ENCODE data around the gene ITGB6. TPM values are rescaled to one million over a fixed set of nuclear protein-coding genes. Genes with fewer than 3 reads are reported as not detected.

Gene ITGB6
- total and polyA plus RNA-seq, 2 donors (not counting 3 experiments of a cell fraction or from before 2014, with no cell fraction given): 0.03 TPM; not detected in 1

DNA sequence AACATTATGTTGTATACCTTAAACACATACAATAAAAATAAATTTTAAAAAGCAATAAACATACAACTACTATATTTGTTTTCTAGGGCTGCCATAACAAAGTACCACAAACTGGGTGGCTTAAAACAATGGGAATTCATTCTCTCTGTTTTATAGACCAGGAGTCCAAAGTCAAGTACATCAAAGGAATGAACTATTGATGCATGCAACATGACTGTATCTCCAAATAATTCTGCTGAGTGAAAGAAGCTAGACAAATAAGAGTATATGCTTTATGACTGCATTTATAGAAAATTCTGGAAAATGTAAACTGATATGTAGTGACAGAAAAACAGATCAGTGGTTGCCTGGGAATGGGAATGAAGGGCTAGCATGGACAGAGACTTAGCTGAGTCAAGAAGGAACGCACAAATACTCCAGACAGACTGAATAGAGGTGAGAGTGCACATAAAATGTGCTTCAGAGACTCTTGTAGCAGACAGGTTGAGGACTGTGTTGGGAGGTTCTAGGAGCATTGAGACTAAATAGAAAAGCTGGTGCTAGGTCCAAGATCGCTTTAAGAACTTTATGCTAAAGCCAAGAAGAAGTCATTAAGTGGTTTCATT, 126.7 kb downstream of the ITGB6 start:
- no peak overlapping the region for H3K9ac ChIP-seq (replicated peaks; ENCODE audit: extremely low read depth, insufficient read depth, low read length)
- no peaks in the 10 kb centered on the region for H4K20me1 ChIP-seq (replicated peaks; ENCODE audit: control insufficient read depth, extremely low read depth, insufficient read depth, low read length)
- H3K36me3 ChIP-seq (ENCODE audit: control insufficient read depth in 2 of 2, extremely low read depth in 1 of 2, insufficient read depth in 2 of 2, low read length in 2 of 2): no peaks in the 10 kb centered on the region
- no peaks in the 10 kb centered on the region for H3K9me1 ChIP-seq (replicated peaks; ENCODE audit: control insufficient read depth, extremely low read depth, insufficient read depth, low read length)
- H3K4me1 ChIP-seq (ENCODE audit: control insufficient read depth, extremely low read depth, insufficient read depth, low read length): peaks cover 26% of the 10 kb centered on the region
- no peak for FAIRE-seq
- H3K4me2 ChIP-seq (ENCODE audit: insufficient read depth, low read length): no peak overlapping the region
- POLR2A ChIA-PET: no interaction called here
- no peak overlapping the region for H2AFZ ChIP-seq (ENCODE audit: low read depth, low read length)
- CTCF ChIA-PET: interaction anchor here (1.6 to 2.0 kb wide), 2 partner anchors 9 to 23 kb away, joined by 3 to 6 read pairs; no protein-coding TSS in a partner anchor
- no peak for TF ChIP-seq POLR2A (IDR thresholded peaks at IDR 0.05; ENCODE audit: low read depth, low read length)
- H3K79me2 ChIP-seq (ENCODE audit: control insufficient read depth, insufficient read depth, low read length): no peaks in the 10 kb centered on the region
- no TSS peak for BruUV-seq (replicated peaks)
- DNase-seq (ENCODE audit: low read depth, low spot score): no peak
- no peaks in the 10 kb centered on the region for H3K9me3 ChIP-seq (replicated peaks; ENCODE audit: control insufficient read depth, insufficient read depth, low read length)
- no peak overlapping the region for H3K4me3 ChIP-seq (replicated peaks in 1 of 3; ENCODE audit: insufficient read depth in 1 of 3, low read depth in 1 of 3, low read length in 3 of 3)
- H3K27me3 ChIP-seq (ENCODE audit: control insufficient read depth in 2 of 2, insufficient read depth in 2 of 2, low read length in 2 of 2): no peaks in the 10 kb centered on the region
- dilution Hi-C loops (cut with MboI; ENCODE audit: extremely low pct_ligation_motif_present, low sequenced_read_pairs) (no loop called here), intact Hi-C loops (cut with micrococcal nuclease) (no loop called here)
- H3K27ac ChIP-seq (ENCODE audit: insufficient read depth, low read depth, low read length): no peak overlapping the region

DNA sequence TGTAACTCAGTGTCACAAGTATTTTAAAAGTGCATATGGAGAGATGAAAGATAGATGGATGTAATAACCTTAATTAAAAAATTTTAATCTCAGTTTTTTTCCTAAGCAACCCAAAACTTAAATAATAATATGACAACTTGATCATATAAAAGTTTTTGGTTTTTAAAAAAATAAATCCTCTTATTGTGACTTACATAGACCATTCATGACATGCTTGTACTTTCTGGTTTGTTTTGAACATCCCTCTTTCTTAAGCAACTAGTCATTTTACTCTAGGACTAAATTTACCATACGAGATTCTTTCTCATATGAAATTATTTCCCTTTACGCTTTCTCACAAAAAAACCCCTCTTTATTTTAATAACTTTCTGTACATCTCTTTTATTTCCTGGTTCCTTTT, 131.2 kb downstream of the ITGB6 start:
- H2AFZ ChIP-seq (ENCODE audit: low read depth, low read length): no peak overlapping the region
- ChIA-PET CTCF (no interaction called here), POLR2A (no interaction called here)
- FAIRE-seq: no peak
- H3K79me2 ChIP-seq (ENCODE audit: control insufficient read depth, insufficient read depth, low read length): no peaks in the 10 kb centered on the region
- no peaks in the 10 kb centered on the region for H3K36me3 ChIP-seq (ENCODE audit: control insufficient read depth in 2 of 2, extremely low read depth in 1 of 2, insufficient read depth in 2 of 2, low read length in 2 of 2)
- no peaks in the 10 kb centered on the region for H3K27me3 ChIP-seq (ENCODE audit: control insufficient read depth in 2 of 2, insufficient read depth in 2 of 2, low read length in 2 of 2)
- intact Hi-C loops (cut with micrococcal nuclease): no loop called here
- no peaks in the 10 kb centered on the region for H3K9me3 ChIP-seq (replicated peaks; ENCODE audit: control insufficient read depth, insufficient read depth, low read length)
- no peak for TF ChIP-seq MYC (IDR thresholded peaks at IDR 0.05; ENCODE audit: low read depth, low read length)
- TF ChIP-seq, protein P1, sequence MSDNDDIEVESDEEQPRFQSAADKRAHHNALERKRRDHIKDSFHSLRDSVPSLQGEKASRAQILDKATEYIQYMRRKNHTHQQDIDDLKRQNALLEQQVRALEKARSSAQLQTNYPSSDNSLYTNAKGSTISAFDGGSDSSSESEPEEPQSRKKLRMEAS (IDR thresholded peaks at IDR 0.05; ENCODE audit: insufficient read depth, insufficient read length): no peak
- TF ChIP-seq POLR2A (IDR thresholded peaks at IDR 0.05; ENCODE audit: low read depth, low read length): no peak
- no peak for TF ChIP-seq EZH2 (IDR thresholded peaks at IDR 0.05; ENCODE audit: borderline replicate concordance, low read depth, low read length, severe bottlenecking)
- TF ChIP-seq, protein P2, sequence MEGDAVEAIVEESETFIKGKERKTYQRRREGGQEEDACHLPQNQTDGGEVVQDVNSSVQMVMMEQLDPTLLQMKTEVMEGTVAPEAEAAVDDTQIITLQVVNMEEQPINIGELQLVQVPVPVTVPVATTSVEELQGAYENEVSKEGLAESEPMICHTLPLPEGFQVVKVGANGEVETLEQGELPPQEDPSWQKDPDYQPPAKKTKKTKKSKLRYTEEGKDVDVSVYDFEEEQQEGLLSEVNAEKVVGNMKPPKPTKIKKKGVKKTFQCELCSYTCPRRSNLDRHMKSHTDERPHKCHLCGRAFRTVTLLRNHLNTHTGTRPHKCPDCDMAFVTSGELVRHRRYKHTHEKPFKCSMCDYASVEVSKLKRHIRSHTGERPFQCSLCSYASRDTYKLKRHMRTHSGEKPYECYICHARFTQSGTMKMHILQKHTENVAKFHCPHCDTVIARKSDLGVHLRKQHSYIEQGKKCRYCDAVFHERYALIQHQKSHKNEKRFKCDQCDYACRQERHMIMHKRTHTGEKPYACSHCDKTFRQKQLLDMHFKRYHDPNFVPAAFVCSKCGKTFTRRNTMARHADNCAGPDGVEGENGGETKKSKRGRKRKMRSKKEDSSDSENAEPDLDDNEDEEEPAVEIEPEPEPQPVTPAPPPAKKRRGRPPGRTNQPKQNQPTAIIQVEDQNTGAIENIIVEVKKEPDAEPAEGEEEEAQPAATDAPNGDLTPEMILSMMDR (IDR thresholded peaks at IDR 0.05; ENCODE audit: extremely low read depth in 1 of 2, insufficient read depth in 1 of 2, low read depth in 1 of 2, low read length in 2 of 2): no peak
- TF ChIP-seq POLR2AphosphoS5 (IDR thresholded peaks at IDR 0.05; ENCODE audit: insufficient read depth, low read depth, low read length): no peak
- TF ChIP-seq JUN (IDR thresholded peaks at IDR 0.05; ENCODE audit: borderline replicate concordance, insufficient read depth, insufficient read length, low read depth): no peak
- no peak for TF ChIP-seq GATA2 (IDR thresholded peaks at IDR 0.05; ENCODE audit: insufficient read depth, insufficient read length, low read depth, low read length)
- TF ChIP-seq FOS (IDR thresholded peaks at IDR 0.05; ENCODE audit: borderline replicate concordance, insufficient read depth, low read length): no peak
- dilution Hi-C loops (cut with MboI; ENCODE audit: extremely low pct_ligation_motif_present, low sequenced_read_pairs): no loop called here
- no peak overlapping the region for H3K27ac ChIP-seq (ENCODE audit: insufficient read depth, low read depth, low read length)
- H4K20me1 ChIP-seq (replicated peaks; ENCODE audit: control insufficient read depth, extremely low read depth, insufficient read depth, low read length): no peaks in the 10 kb centered on the region
- no peak overlapping the region for H3K9ac ChIP-seq (replicated peaks; ENCODE audit: extremely low read depth, insufficient read depth, low read length)
- no peaks in the 10 kb centered on the region for H3K9me1 ChIP-seq (replicated peaks; ENCODE audit: control insufficient read depth, extremely low read depth, insufficient read depth, low read length)
- H3K4me3 ChIP-seq (replicated peaks in 1 of 3; ENCODE audit: insufficient read depth in 1 of 3, low read depth in 1 of 3, low read length in 3 of 3): no peak overlapping the region
- BruUV-seq (replicated peaks): no TSS peak
- H3K4me2 ChIP-seq (ENCODE audit: insufficient read depth, low read length): no peak overlapping the region
- DNase-seq (ENCODE audit: low read depth, low spot score): no peak
- H3K4me1 ChIP-seq (ENCODE audit: control insufficient read depth, extremely low read depth, insufficient read depth, low read length): peaks cover 4% of the 10 kb centered on the region
